BLaER1 treated with 17β-estradiol and CSF1 and Interleukin-3, amounts not matched to agents 10 nM and 100 nM (cell line): ENCODE results near the gene NAP1L4.
A peak's percentile ranks its signal among the peaks of the same experiment; 100 is the strongest.

Experiments used
- H3K27ac ChIP-seq, 11 experiments: shearing (Covaris generic); formaldehyde crosslinking; 2 replicates each; pipeline ENCODE4 v1.8.1; 2022
- H3K27me3 ChIP-seq, 11 experiments: shearing (Covaris generic); formaldehyde crosslinking; 2 replicates each; pipeline ENCODE4 v1.8.1; 2022
- H3K36me3 ChIP-seq, 11 experiments: shearing (Covaris generic); formaldehyde crosslinking; 2 replicates each; pipeline ENCODE4 v1.8.1; 2022
- H3K4me1 ChIP-seq, 10 experiments: shearing (Covaris generic); formaldehyde crosslinking; 2 replicates each; pipeline ENCODE4 v1.8.1; 2022
- H3K4me2 ChIP-seq, 11 experiments: shearing (Covaris generic); formaldehyde crosslinking; 2 replicates each; pipeline ENCODE4 v1.8.1; 2022
- H3K4me3 ChIP-seq, 10 experiments: shearing (Covaris generic); formaldehyde crosslinking; 2 replicates each; pipeline ENCODE4 v1.8.1; 2022
- H3K9ac ChIP-seq, 11 experiments: shearing (Covaris generic); formaldehyde crosslinking; 2 replicates each; pipeline ENCODE4 v1.8.1; 2022
- H3K9me3 ChIP-seq, 11 experiments: shearing (Covaris generic); formaldehyde crosslinking; replicated peaks in 1 of 11; 2 replicates each; pipeline ENCODE4 v1.8.1; 2022
- H4K20me1 ChIP-seq, 11 experiments: shearing (Covaris generic); formaldehyde crosslinking; 2 replicates each; pipeline ENCODE4 v1.8.1; 2022
- Cebpa-rat ChIP-seq, 11 experiments: shearing (Covaris generic); IDR thresholded peaks; 2 replicates each; pipeline ENCODE4 v1.8.1; 2022

NAP1L4 gene

GRCh38 chr11:2924821-2925675, 67.1 kb downstream of the NAP1L4 start:
- Histone ChIP-seq H3K27ac (no peak overlapping the region), H3K36me3 (no peaks in the 10 kb centered on the region), H3K4me1 (peaks cover 29 to 66% (median 49%) of the 10 kb centered on the region in 10 experiments), H3K9ac (no peak overlapping the region), H3K9me3 (no peaks in the 10 kb centered on the region), H3K4me3 (no peak overlapping the region), H3K4me2 (peak overlapping the region in 1 of 11 experiments; percentile 14; a peak in 2 of 22 replicates), H3K27me3 (peaks cover 34 to 48% (median 39%) of the 10 kb centered on the region in 11 experiments), H4K20me1 (peaks cover 0 to 56% (median 21%) of the 10 kb centered on the region in 11 experiments; a peak in 18 of 22 replicates)
- no peak for TF ChIP-seq Cebpa-rat (IDR thresholded peaks at IDR 0.05)

- Histone ChIP-seq H3K4me2 (no peak overlapping the region), H3K9me3 (no peaks in the 10 kb centered on the region), H3K9ac (no peak overlapping the region), H3K27ac (no peak overlapping the region), H3K4me3 (no peak overlapping the region), H4K20me1 (peaks cover 0 to 58% (median 20%) of the 10 kb centered on the region in 11 experiments; a peak in 18 of 22 replicates), H3K36me3 (no peaks in the 10 kb centered on the region), H3K27me3 (peaks cover 30 to 41% (median 33%) of the 10 kb centered on the region in 11 experiments), H3K4me1 (peaks cover 27 to 66% (median 49%) of the 10 kb centered on the region in 10 experiments)
- TF ChIP-seq Cebpa-rat (IDR thresholded peaks at IDR 0.05): no peak
Observed at GRCh38 chr11:2924381-2924780, 67.7 kb downstream of the NAP1L4 start.

- Histone ChIP-seq H3K9ac (0 out of 22 replicates have a peak overlapping the region, but pooled peaks of 1 of the 11 experiments have one; percentile 18), H3K4me2 (peak overlapping the region in 1 of 11 experiments; percentile 15; a peak in 1 of 22 replicates), H3K4me3 (no peak overlapping the region), H4K20me1 (peaks cover 0 to 63% (median 18%) of the 10 kb centered on the region in 11 experiments; a peak in 18 of 22 replicates), H3K27me3 (peaks cover 25 to 34% (median 26%) of the 10 kb centered on the region in 11 experiments), H3K27ac (no peak overlapping the region), H3K36me3 (no peaks in the 10 kb centered on the region), H3K9me3 (no peaks in the 10 kb centered on the region), H3K4me1 (peaks cover 29 to 68% (median 50%) of the 10 kb centered on the region in 10 experiments)
- no peak for TF ChIP-seq Cebpa-rat (IDR thresholded peaks at IDR 0.05)
Observed at GRCh38 chr11:2923446-2924375, 68.4 kb downstream of the NAP1L4 start.

DNA sequence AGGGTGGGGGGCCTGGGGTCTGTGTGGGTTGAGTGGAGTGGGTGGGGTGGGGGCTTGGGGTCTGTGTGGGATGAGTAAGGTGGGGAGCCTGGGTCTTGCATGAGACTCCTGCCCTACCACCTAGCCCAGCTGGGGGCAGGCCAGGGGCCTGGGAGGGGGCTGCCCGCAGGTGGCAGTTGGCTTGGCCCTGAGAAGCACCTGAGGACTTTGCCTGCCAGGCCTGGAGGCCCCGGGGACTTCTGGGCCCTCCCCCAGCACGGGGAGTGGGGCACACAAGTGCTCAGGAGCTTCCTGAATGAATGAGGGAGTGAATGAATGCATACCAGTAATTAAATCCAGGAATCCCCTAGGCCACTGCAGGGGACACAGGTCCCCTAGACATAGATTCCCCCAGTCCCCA, 69.5 kb downstream of the NAP1L4 start:
- H3K4me1 ChIP-seq: peaks cover 18 to 68% (median 50%) of the 10 kb centered on the region in 10 experiments

DNA sequence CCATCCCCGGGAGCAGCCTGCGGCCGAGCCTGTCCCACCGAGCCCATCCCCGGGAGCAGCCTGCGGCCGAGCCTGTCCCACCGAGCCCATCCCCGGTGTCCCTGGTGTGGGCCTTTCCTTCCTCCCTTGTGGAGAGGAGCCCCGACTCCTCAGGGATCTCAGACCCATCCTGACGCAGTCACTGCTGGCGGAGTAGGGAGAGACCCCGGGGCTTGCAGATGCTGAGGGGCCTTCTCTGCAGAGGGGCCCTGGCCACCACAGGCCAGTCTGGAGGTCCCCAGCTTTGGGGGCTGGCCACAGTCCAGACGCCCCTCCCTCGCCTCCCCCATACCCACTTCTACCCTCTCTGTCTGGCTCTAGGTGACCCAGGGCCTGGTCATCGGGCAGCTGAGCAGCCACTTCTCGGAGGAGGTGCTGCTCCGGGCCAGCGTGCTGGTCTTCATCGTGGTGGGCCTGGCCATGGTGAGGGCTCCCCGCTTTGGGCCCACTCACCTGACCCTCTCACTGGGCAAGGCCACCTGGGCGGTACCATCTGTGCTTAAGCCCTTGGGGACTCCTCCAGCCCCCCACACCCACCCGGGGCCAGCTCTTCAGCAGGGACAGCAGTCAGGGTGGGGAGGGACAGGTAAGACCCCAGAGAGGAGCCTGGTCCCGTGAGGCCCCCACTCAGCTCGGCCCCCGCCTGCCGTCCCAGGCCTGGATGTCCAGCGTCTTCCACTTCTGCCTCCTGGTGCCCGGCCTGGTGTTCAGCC, 70.2 kb downstream of the NAP1L4 start:
- Histone ChIP-seq H4K20me1 (peaks cover 0 to 57% (median 1%) of the 10 kb centered on the region in 11 experiments; a peak in 9 of 22 replicates), H3K36me3 (no peaks in the 10 kb centered on the region; a peak in 1 of 22 replicates), H3K9me3 (no peaks in the 10 kb centered on the region), H3K9ac (peak overlapping the region in 2 of 11 experiments; percentile 11 to 18; a peak in 1 of 22 replicates), H3K27me3 (peaks cover 8 to 16% (median 8%) of the 10 kb centered on the region in 11 experiments), H3K27ac (no peak overlapping the region), H3K4me3 (no peak overlapping the region), H3K4me2 (peak overlapping the region in 6 of 11 experiments; percentile 22 to 97 (median 34); a peak in 10 of 22 replicates), H3K4me1 (peaks cover 11 to 69% (median 51%) of the 10 kb centered on the region in 10 experiments; a peak in 19 of 20 replicates)
- no peak for TF ChIP-seq Cebpa-rat (IDR thresholded peaks at IDR 0.05)

More for the DNA sequence above, 69.5 kb downstream of the NAP1L4 start:
- no peak for TF ChIP-seq Cebpa-rat (IDR thresholded peaks at IDR 0.05)
- Histone ChIP-seq H3K9ac (no peak overlapping the region), H3K27ac (no peak overlapping the region), H4K20me1 (peaks cover 0 to 60% (median 8%) of the 10 kb centered on the region in 11 experiments; a peak in 15 of 22 replicates), H3K27me3 (peaks cover 15 to 24% (median 15%) of the 10 kb centered on the region in 11 experiments), H3K9me3 (no peaks in the 10 kb centered on the region), H3K4me3 (no peak overlapping the region), H3K4me2 (0 out of 22 replicates have a peak overlapping the region, but pooled peaks of 1 of the 11 experiments have one; percentile 30), H3K36me3 (no peaks in the 10 kb centered on the region; a peak in 1 of 22 replicates)

DNA sequence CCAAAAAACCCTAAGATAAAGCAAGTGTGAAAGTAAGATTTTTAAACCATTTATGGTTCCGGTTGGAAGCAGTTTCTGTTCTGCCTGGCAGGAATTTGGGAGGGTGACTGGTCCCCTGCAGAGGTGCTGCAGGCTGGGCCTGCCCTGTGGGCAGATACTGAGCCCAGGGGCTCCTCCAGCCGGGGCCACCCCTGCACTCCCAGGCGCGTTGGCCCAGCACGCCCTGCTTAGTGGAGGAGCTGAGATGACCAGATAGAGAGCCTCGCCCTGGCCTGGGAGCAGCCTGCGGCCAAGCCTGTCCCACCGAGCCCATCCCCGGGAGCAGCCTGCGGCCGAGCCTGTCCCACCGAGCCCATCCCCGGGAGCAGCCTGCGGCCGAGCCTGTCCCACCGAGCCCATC, 70.9 kb downstream of the NAP1L4 start:
- Histone ChIP-seq H3K4me2 (peak overlapping the region in 6 of 11 experiments; percentile 73 to 100 (median 88); a peak in 10 of 22 replicates), H3K27ac (no peak overlapping the region), H3K27me3 (peaks cover under 1 to 10% (median 2%) of the 10 kb centered on the region in 11 experiments; a peak in 21 of 22 replicates), H3K4me1 (peaks cover 11 to 75% (median 57%) of the 10 kb centered on the region in 10 experiments; a peak in 19 of 20 replicates), H4K20me1 (peaks cover 0 to 57% (median 0%) of the 10 kb centered on the region in 11 experiments; a peak in 5 of 22 replicates), H3K9me3 (no peaks in the 10 kb centered on the region), H3K36me3 (no peaks in the 10 kb centered on the region; a peak in 1 of 22 replicates), H3K4me3 (no peak overlapping the region), H3K9ac (no peak overlapping the region)
- TF ChIP-seq Cebpa-rat (IDR thresholded peaks at IDR 0.05): no peak

DNA sequence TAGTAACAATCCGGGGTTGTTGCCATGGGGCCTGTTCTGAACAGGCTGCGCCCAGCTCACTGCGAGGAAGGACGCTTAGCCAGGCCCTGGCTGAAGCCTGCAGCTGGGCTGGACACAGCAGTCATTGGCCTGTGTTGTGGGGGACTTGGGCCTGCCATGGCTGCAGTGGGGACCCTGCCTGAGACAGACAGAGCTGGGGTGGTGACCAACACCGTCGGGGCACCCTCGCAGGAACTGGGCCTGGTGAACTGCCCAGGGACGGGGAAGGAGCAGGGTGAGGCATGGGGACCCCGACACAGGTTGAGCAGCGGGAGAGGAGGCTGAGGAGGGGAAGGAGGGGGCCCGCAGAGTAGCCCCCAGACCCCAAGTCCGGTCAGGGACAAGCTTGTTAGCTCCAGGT, 71.8 kb downstream of the NAP1L4 start:
- Histone ChIP-seq H3K9ac (peak overlapping the region in 5 of 11 experiments; percentile 24 to 59 (median 32); a peak in 8 of 22 replicates), H3K4me1 (peaks cover 11 to 84% (median 66%) of the 10 kb centered on the region in 10 experiments; a peak in 19 of 20 replicates), H3K27me3 (peaks cover 0 to 4% (median 0%) of the 10 kb centered on the region in 11 experiments; a peak in 1 of 22 replicates), H3K4me3 (no peak overlapping the region; a peak in 1 of 20 replicates), H3K36me3 (no peaks in the 10 kb centered on the region; a peak in 1 of 22 replicates), H3K4me2 (peak overlapping the region in 10 of 11 experiments; percentile 56 to 100 (median 78); a peak in 18 of 22 replicates), H3K9me3 (no peaks in the 10 kb centered on the region), H3K27ac (peak overlapping the region in 3 of 11 experiments; percentile 25 to 45 (median 30); a peak in 3 of 22 replicates), H4K20me1 (peaks cover 0 to 62% (median 0%) of the 10 kb centered on the region in 11 experiments; a peak in 6 of 22 replicates)
- no peak for TF ChIP-seq Cebpa-rat (IDR thresholded peaks at IDR 0.05)
